Right atrium auricular region (tissue), 2 donors: ENCODE measurements around the gene ARMH4. TPM values are rescaled to one million over a fixed set of nuclear protein-coding genes. Genes with fewer than 3 reads are reported as not detected.

Experiments used
- DNase-seq: peaks from one replicate; pipeline ENCODE4 v3.0.0-alpha.2; 2019; ENCODE audit warnings: low spot score
- H3K27ac ChIP-seq, 2 donors: fragments of 200-600 bp; sonication (generic); 1 replicate in 1 of 2; 2 replicates in 1 of 2; pipeline ENCODE4 v1.5.1; 2016 to 2019
- H3K27me3 ChIP-seq, 2 donors: fragments of 200-600 bp; sonication (generic); one replicate each; pipeline versions ENCODE4 v1.5.1 to v1.6.0; 2017 to 2019
- H3K36me3 ChIP-seq: fragments of 200-600 bp; sonication (generic); one replicate; pipeline ENCODE4 v1.5.1; 2016
- H3K4me1 ChIP-seq, 2 donors: fragments of 200-600 bp; sonication (generic); one replicate each; pipeline versions ENCODE4 v1.5.1 to v1.6.0; 2017 to 2019
- H3K4me3 ChIP-seq, 2 donors: fragments of 200-600 bp; sonication (generic); 1 replicate in 1 of 2; 2 replicates in 1 of 2; pipeline ENCODE4 v1.5.1; 2017 to 2019; ENCODE audit warnings: mild to moderate bottlenecking in 1 of 2, moderate library complexity in 1 of 2
- H3K9me3 ChIP-seq, 2 donors: fragments of 200-600 bp; sonication (generic); one replicate each; pipeline ENCODE4 v1.5.1; 2019
- CTCF ChIP-seq, 2 donors: fragments of 200-600 bp; sonication (generic); IDR thresholded peaks; one replicate each; pipeline ENCODE4 v1.5.1; 2019; ENCODE audit warnings: antibody characterized with exemption in 2 of 2
- total RNA-seq, 2 donors: library from RNA; depleted of rRNA; stranded (reverse); fragments of >200 nt; gene quantifications; one replicate each; pipeline ENCODE4 v1.1.0, GENCODE V29; 2016

Gene ARMH4
- total RNA-seq, 2 donors from 2014 or later = 3.4 to 16.3 TPM

- TF ChIP-seq CTCF (IDR thresholded peaks at IDR 0.05) = no peak
- no peaks in the 10 kb centered on the region for H3K9me3 ChIP-seq
- no peaks in the 10 kb centered on the region for H3K27me3 ChIP-seq
- DNase-seq = no peak
- H3K36me3 ChIP-seq = no peaks in the 10 kb centered on the region
- H3K4me3 ChIP-seq = no peak overlapping the region
- H3K4me1 ChIP-seq = no peaks in the 10 kb centered on the region
- H3K27ac ChIP-seq = no peak overlapping the region
Observed at GRCh38 chr14:57970594-57970993, 181.4 kb downstream of the ARMH4 start.

DNA sequence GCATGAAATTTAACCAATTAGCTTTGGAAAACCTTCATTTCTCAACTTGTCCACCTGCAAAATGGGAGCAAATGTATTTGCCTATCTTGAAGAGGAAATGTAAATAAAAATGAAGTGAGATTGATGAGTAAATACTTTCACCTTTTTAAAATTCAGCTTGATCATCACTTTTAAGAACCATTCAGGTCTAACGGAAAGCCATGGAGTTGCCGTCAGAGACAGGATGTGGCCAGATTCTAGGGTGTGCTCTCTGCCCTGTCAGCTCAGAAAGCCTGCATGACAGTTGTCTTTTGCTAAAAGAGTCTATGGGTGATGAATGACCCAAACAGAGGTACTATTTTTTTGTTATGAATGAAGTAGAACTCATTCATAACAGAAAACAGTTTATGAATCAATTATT is 181.8 kb downstream of the ARMH4 start:
- Histone ChIP-seq H3K27me3 (no peaks in the 10 kb centered on the region), H3K4me1 (no peaks in the 10 kb centered on the region), H3K36me3 (no peaks in the 10 kb centered on the region), H3K4me3 (no peak overlapping the region), H3K27ac (no peak overlapping the region), H3K9me3 (no peaks in the 10 kb centered on the region)
- no peak for DNase-seq
- TF ChIP-seq CTCF (IDR thresholded peaks at IDR 0.05) = no peak

DNA sequence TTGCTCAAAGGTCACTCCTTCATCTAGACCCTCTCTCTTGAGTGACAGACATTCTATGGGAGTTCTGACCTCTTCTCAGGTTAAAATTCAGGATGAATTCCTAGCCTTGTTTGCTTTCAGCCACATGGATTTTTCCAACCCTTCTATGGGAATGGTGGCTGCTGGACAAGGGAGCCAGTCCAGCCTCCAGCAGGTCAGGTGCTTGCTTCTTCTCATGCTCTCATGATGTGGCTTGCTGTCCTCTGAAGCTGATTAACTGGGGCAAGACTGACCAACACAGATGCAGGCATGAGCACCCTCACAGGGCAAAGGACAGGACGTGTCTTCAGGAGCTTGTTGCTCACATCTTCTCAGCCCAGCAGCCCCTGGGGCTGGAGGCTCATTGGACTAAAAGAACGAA is 188.9 kb downstream of the ARMH4 start:
- no peak overlapping the region for H3K27ac ChIP-seq
- H3K36me3 ChIP-seq = no peaks in the 10 kb centered on the region
- DNase-seq = no peak

DNA sequence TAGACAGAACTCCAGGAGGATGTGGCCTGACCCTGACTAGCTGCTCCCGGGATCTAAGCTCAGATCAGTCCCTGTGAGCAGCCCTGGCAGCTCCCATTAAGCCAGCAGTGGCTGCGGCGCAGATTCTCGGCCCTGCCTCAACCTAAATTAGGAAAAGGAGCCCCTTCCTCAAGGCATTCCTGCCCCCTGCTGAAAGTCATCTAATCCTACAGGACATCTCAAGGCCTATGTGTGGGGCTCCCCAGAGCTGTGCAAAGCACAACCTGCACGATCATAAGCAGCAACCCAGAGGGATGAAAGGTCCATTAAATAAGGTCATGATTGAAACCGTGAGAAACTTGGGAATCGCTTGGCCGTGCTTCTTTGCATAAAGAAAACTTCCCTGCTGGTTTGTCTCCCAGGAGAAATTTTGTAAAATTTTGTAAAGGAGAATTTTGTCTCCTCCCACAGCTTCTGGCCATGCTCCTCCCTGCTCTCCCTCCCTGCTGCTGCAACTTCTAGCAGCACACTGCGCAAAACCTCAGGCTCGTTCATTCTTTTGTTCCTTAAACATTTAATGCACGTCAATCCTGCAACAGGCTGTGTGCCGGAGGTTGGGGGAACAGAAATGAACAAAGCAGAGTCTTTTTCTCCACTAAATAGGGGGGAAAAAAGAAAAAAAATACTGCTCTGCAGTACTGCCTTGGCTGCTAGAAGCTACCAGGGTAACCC is 189.5 kb downstream of the ARMH4 start:
- Histone ChIP-seq H3K27ac (no peak overlapping the region), H3K36me3 (no peaks in the 10 kb centered on the region), H3K4me3 (no peak overlapping the region), H3K4me1 (peaks cover 0 to 21% of the 10 kb centered on the region in 2 donors), H3K9me3 (no peaks in the 10 kb centered on the region), H3K27me3 (no peaks in the 10 kb centered on the region)
- peak in 1 of 2 donors; percentile 6 for TF ChIP-seq CTCF (IDR thresholded peaks at IDR 0.05)
- no peak for DNase-seq

More for the DNA sequence above, 188.9 kb downstream of the ARMH4 start:
- no peak for TF ChIP-seq CTCF (IDR thresholded peaks at IDR 0.05)
- Histone ChIP-seq H3K9me3 (no peaks in the 10 kb centered on the region), H3K27me3 (no peaks in the 10 kb centered on the region), H3K4me1 (peaks cover 0 to 21% of the 10 kb centered on the region in 2 donors), H3K4me3 (no peak overlapping the region)

DNA sequence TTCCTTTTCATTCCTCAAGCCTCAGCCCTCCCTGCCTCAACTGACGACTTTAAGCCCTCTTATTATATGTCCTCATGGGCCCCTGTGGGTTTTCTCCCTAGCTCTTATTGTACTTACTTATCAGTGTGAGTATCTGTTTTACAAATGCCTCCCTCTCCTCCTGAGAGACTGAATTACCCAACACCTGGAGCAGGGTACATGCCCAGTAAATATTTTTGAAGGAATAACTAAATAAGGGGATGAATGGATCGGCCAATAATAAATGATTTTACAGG is 190.3 kb downstream of the ARMH4 start:
- Histone ChIP-seq H3K4me1 (peaks cover 0 to 21% of the 10 kb centered on the region in 2 donors), H3K27me3 (no peaks in the 10 kb centered on the region), H3K27ac (no peak overlapping the region), H3K4me3 (no peak overlapping the region), H3K36me3 (no peaks in the 10 kb centered on the region), H3K9me3 (no peaks in the 10 kb centered on the region)
- no peak for TF ChIP-seq CTCF (IDR thresholded peaks at IDR 0.05)
- DNase-seq = no peak
